Neuronal stem cell (in vitro differentiated cells): ENCODE results near the gene TMEM97. TPM values are rescaled to one million over a fixed set of nuclear protein-coding genes. Genes with fewer than 3 reads are reported as not detected.

Source experiments
- DNase-seq: peaks from one replicate; pipeline ENCODE4 v3.0.0-alpha.2; 2013; ENCODE audit warnings: low spot score
- H2AFZ ChIP-seq: one replicate; pipeline ENCODE4 v1.6.1; 2013; ENCODE audit warnings: mild to moderate bottlenecking, low read length, inconsistent platforms
- H2AK5ac ChIP-seq: 2 replicates; pipeline ENCODE4 v1.6.1; 2013; ENCODE audit warnings: low read depth, mild to moderate bottlenecking, inconsistent platforms, low read length, moderate library complexity, mixed read lengths
- H2BK120ac ChIP-seq: 2 replicates; pipeline ENCODE4 v1.6.1; 2013; ENCODE audit warnings: low read depth, mild to moderate bottlenecking, inconsistent platforms, low read length, moderate library complexity, mixed read lengths
- H2BK12ac ChIP-seq: one replicate; pipeline ENCODE4 v1.6.1; 2013; ENCODE audit warnings: low read length, inconsistent platforms
- H2BK15ac ChIP-seq: 2 replicates; pipeline ENCODE4 v1.6.1; 2013; ENCODE audit warnings: mild to moderate bottlenecking, low read length, inconsistent platforms, mixed read lengths
- H2BK5ac ChIP-seq: one replicate; pipeline ENCODE4 v1.6.1; 2013; ENCODE audit warnings: inconsistent platforms, mild to moderate bottlenecking, low read length, moderate library complexity
- H3K14ac ChIP-seq: one replicate; pipeline ENCODE4 v1.6.1; 2013; ENCODE audit warnings: low read length, inconsistent platforms
- H3K18ac ChIP-seq: 2 replicates; pipeline ENCODE4 v1.6.1; 2013; ENCODE audit warnings: low read length, inconsistent platforms
- H3K23ac ChIP-seq: 2 replicates; pipeline ENCODE4 v1.6.1; 2013; ENCODE audit warnings: low read depth, mild to moderate bottlenecking, mixed read lengths, low read length, inconsistent platforms; ENCODE audit not compliant: poor library complexity
- H3K27ac ChIP-seq: replicated peaks from 3 replicates; pipeline ENCODE4 v1.5.1; 2013; ENCODE audit warnings: low read length, inconsistent platforms
- H3K27me3 ChIP-seq, 3 experiments: 2 replicates each; pipeline ENCODE4 v1.6.1; 2013; ENCODE audit warnings: low read length in 3 of 3, mild to moderate bottlenecking in 2 of 3, inconsistent platforms in 1 of 3, low read depth in 1 of 3, mixed read lengths in 1 of 3, moderate library complexity in 1 of 3; ENCODE audit not compliant: control insufficient read depth in 3 of 3, insufficient read depth in 3 of 3
- H3K36me3 ChIP-seq, 2 donors: replicated peaks in 1 of 2; 2 replicates each; pipeline ENCODE4 v1.6.1; 2013; ENCODE audit warnings: low read length in 2 of 2; ENCODE audit not compliant: control insufficient read depth in 2 of 2, insufficient read depth in 2 of 2
- H3K4ac ChIP-seq: 2 replicates; pipeline ENCODE4 v1.6.1; 2013; ENCODE audit warnings: inconsistent platforms, mild to moderate bottlenecking, low read length, moderate library complexity
- H3K4me1 ChIP-seq, 2 donors: 1 replicate in 1 of 2; 2 replicates in 1 of 2; pipeline ENCODE4 v1.6.1; 2013; ENCODE audit warnings: low read length in 2 of 2, low read depth in 1 of 2; ENCODE audit not compliant: control insufficient read depth in 2 of 2, insufficient read depth in 1 of 2
- H3K4me2 ChIP-seq: one replicate; pipeline ENCODE4 v1.6.1; 2013; ENCODE audit warnings: mild to moderate bottlenecking, low read length, inconsistent platforms; ENCODE audit not compliant: insufficient read depth, poor library complexity, severe bottlenecking
- H3K4me3 ChIP-seq, 2 donors: 2 replicates each; pipeline ENCODE4 v1.5.1; 2013; ENCODE audit warnings: low read length in 2 of 2, mild to moderate bottlenecking in 2 of 2, inconsistent platforms in 1 of 2, moderate library complexity in 1 of 2
- H3K79me1 ChIP-seq: one replicate; pipeline ENCODE4 v1.6.1; 2013; ENCODE audit warnings: low read depth, mild to moderate bottlenecking, inconsistent platforms, low read length, moderate library complexity
- H3K9ac ChIP-seq: one replicate; pipeline ENCODE4 v1.6.1; 2013; ENCODE audit warnings: mild to moderate bottlenecking, low read depth, low read length, inconsistent platforms; ENCODE audit not compliant: poor library complexity
- H3K9me3 ChIP-seq, 2 donors: replicated peaks in 1 of 2; 2 replicates each; pipeline versions ENCODE3 to v1.6.1; 2013; ENCODE audit warnings: low read length in 2 of 2, mild to moderate bottlenecking in 2 of 2, inconsistent platforms in 1 of 2, low read depth in 1 of 2, mixed read lengths in 1 of 2, moderate library complexity in 1 of 2; ENCODE audit not compliant: control insufficient read depth in 2 of 2, insufficient read depth in 1 of 2
- H4K8ac ChIP-seq: one replicate; pipeline ENCODE4 v1.6.1; 2013; ENCODE audit warnings: low read depth, mild to moderate bottlenecking, inconsistent platforms, low read length, moderate library complexity
- H4K91ac ChIP-seq: one replicate; pipeline ENCODE4 v1.6.1; 2013; ENCODE audit warnings: low read length, low read depth, mild to moderate bottlenecking, inconsistent platforms; ENCODE audit not compliant: poor library complexity
- WGBS, 2 donors: extraction: QIAGEN DNeasy Blood & Tissue Kit; methylation state at CpG; one replicate each; pipeline ENCODE4 v1.1.7; 2013; ENCODE audit warnings: missing lambda C conversion rate in 2 of 2, mixed read lengths in 1 of 2; ENCODE audit not compliant: insufficient read length in 2 of 2, insufficient replicate concordance in 1 of 2; ENCODE audit errors: extremely low coverage in 2 of 2; 5-methylcytosine and 5-hydroxymethylcytosine counted together
- polyA plus RNA-seq, 2 experiments: library from polyadenylated mRNA; stranded (reverse); fragments of 200-250 nt; gene quantifications; one replicate each; pipeline ENCODE4 v1.2.3, GENCODE V29; 2013

Gene TMEM97
- 439 TPM for polyA plus RNA-seq (2013, experiment 1 of 2)
- polyA plus RNA-seq (2013, experiment 2 of 2), result 423 TPM

- H3K18ac ChIP-seq, result peak within 1 kb of the TSS; percentile 96
- peaks cover 0 to 38% of the 10 kb centered on the region in 2 donors for H3K36me3 ChIP-seq
- no peak within 1 kb of the TSS for H2BK120ac ChIP-seq
- peaks cover 0 to 10% of the 10 kb centered on the region in 2 donors for H3K9me3 ChIP-seq
- H2BK5ac ChIP-seq, result peak within 1 kb of the TSS; percentile 93
- no CpG with 5 or more reads among the region's 72 CpGs for WGBS, 2 donors
- H4K91ac ChIP-seq, result peak within 1 kb of the TSS; percentile 77
- H3K27ac ChIP-seq, result peak within 1 kb of the TSS; percentile 74
- peak within 1 kb of the TSS; percentile 86 for H2AK5ac ChIP-seq
- DNase-seq, result peak; percentile 93
- peak within 1 kb of the TSS; percentile 70 for H4K8ac ChIP-seq
- peaks cover 2% of the 10 kb centered on the region for H3K79me1 ChIP-seq
- peaks cover 15 to 27% of the 10 kb centered on the region in 2 donors for H3K4me1 ChIP-seq
- peak within 1 kb of the TSS; percentile 86 for H2BK15ac ChIP-seq
- H3K4me3 ChIP-seq, result peak within 1 kb of the TSS; percentile 58 to 96
- peak within 1 kb of the TSS; percentile 87 for H2AFZ ChIP-seq
- peak within 1 kb of the TSS; percentile 83 for H3K14ac ChIP-seq
- no peaks in the 10 kb centered on the region for H3K27me3 ChIP-seq
- H3K9ac ChIP-seq, result peak within 1 kb of the TSS; percentile 96
- H3K23ac ChIP-seq, result peak within 1 kb of the TSS; percentile 80
- H2BK12ac ChIP-seq, result peak within 1 kb of the TSS; percentile 69
- peak within 1 kb of the TSS; percentile 67 for H3K4ac ChIP-seq
- H3K4me2 ChIP-seq, result peak within 1 kb of the TSS; percentile 68
Observed at GRCh38 chr17:28318759-28319597, at the start of gene TMEM97. Gene TMEM97, plus strand, starts transcription at chr17:28319200. Its CDS starts 40 bp downstream, at chr17:28319240.

- Histone ChIP-seq H4K91ac (no peak overlapping the region), H4K8ac (no peak overlapping the region), H3K14ac (no peak overlapping the region), H2BK5ac (no peak overlapping the region), H3K27ac (no peak overlapping the region), H3K9ac (no peak overlapping the region), H2AK5ac (no peak overlapping the region), H2BK12ac (no peak overlapping the region), H2BK120ac (no peak overlapping the region), H3K4me2 (no peak overlapping the region), H3K36me3 (no peaks in the 10 kb centered on the region), H3K18ac (no peak overlapping the region), H3K79me1 (no peaks in the 10 kb centered on the region), H3K4me3 (no peak overlapping the region), H3K4ac (no peak overlapping the region), H2AFZ (no peak overlapping the region), H3K23ac (no peak overlapping the region), H3K9me3 (peaks cover 0 to 8% of the 10 kb centered on the region in 2 donors), H2BK15ac (no peak overlapping the region), H3K27me3 (no peaks in the 10 kb centered on the region), H3K4me1 (peaks cover 6 to 14% of the 10 kb centered on the region in 2 donors)
- WGBS, 2 donors, result no CpG with 5 or more reads among the region's 2 CpGs
- DNase-seq, result no peak
Observed at GRCh38 chr17:28270055-28270454, 48.9 kb upstream of the TMEM97 start.

GRCh38 chr17:28270926-28271325 lies 48.1 kb upstream of the TMEM97 start:
- Histone ChIP-seq H3K27ac (no peak overlapping the region), H2AFZ (no peak overlapping the region), H2AK5ac (no peak overlapping the region), H3K18ac (no peak overlapping the region), H3K9me3 (peaks cover 0 to 8% of the 10 kb centered on the region in 2 donors), H3K36me3 (no peaks in the 10 kb centered on the region), H3K14ac (no peak overlapping the region), H4K91ac (no peak overlapping the region), H3K4ac (no peak overlapping the region), H3K9ac (no peak overlapping the region), H2BK12ac (no peak overlapping the region), H4K8ac (no peak overlapping the region), H2BK120ac (no peak overlapping the region), H3K4me3 (no peak overlapping the region), H3K79me1 (no peaks in the 10 kb centered on the region), H3K23ac (no peak overlapping the region), H2BK5ac (no peak overlapping the region), H2BK15ac (no peak overlapping the region), H3K4me2 (no peak overlapping the region), H3K27me3 (no peaks in the 10 kb centered on the region), H3K4me1 (peaks cover 6 to 15% of the 10 kb centered on the region in 2 donors)
- WGBS, 2 donors, result no CpG with 5 or more reads among the region's 1 CpG
- no peak for DNase-seq

- no peak overlapping the region for H2BK5ac ChIP-seq
- H3K4me2 ChIP-seq, result no peak overlapping the region
- no peak overlapping the region for H4K8ac ChIP-seq
- no peak overlapping the region for H2BK120ac ChIP-seq
- no peaks in the 10 kb centered on the region for H3K27me3 ChIP-seq
- peaks cover 0 to 8% of the 10 kb centered on the region in 2 donors for H3K9me3 ChIP-seq
- DNase-seq, result no peak
- no peak overlapping the region for H3K4ac ChIP-seq
- H3K23ac ChIP-seq, result no peak overlapping the region
- peaks cover 6 to 20% of the 10 kb centered on the region in 2 donors for H3K4me1 ChIP-seq
- no peak overlapping the region for H3K4me3 ChIP-seq
- no peak overlapping the region for H4K91ac ChIP-seq
- H2AK5ac ChIP-seq, result no peak overlapping the region
- H3K9ac ChIP-seq, result no peak overlapping the region
- no peak overlapping the region for H3K18ac ChIP-seq
- no peaks in the 10 kb centered on the region for H3K36me3 ChIP-seq
- H3K79me1 ChIP-seq, result no peaks in the 10 kb centered on the region
- H2BK15ac ChIP-seq, result no peak overlapping the region
- no peak overlapping the region for H2AFZ ChIP-seq
- no peak overlapping the region for H2BK12ac ChIP-seq
- H3K14ac ChIP-seq, result no peak overlapping the region
- H3K27ac ChIP-seq, result no peak overlapping the region
- no CpG with 5 or more reads among the region's 3 CpGs for WGBS, 2 donors
Observed at GRCh38 chr17:28271431-28271830, 47.6 kb upstream of the TMEM97 start.
